Stimulated activated CD4-positive, alpha-beta T cell treated with anti-CD3 and anti-CD28 coated beads, Interleukin-2, amount 100 ng/mL, for 48 hours (primary cell): ENCODE data around the gene LAIR2.

ENCODE experiments used
- DNase-seq, 2 donors: peaks; one replicate each; pipeline ENCODE4 v3.0.0-alpha.2; 2020

LAIR2 gene

GRCh38 chr19:54536956-54537355 lies 34.3 kb downstream of the LAIR2 start:
- DNase-seq, result no peak

- DNase-seq, result no peak
These were observed 39.1 kb downstream of the LAIR2 start for GRCh38 chr19:54541712-54542111.

GRCh38 chr19:54548806-54549205 lies 46.2 kb downstream of the LAIR2 start:
- DNase-seq, result no peak

- DNase-seq, result no peak
These were observed 46.6 kb downstream of the LAIR2 start for GRCh38 chr19:54549224-54549623.

GRCh38 chr19:54551293-54551692 lies 48.7 kb downstream of the LAIR2 start:
- DNase-seq, result no peak

GRCh38 chr19:54551950-54552912 lies 49.6 kb downstream of the LAIR2 start:
- DNase-seq, result no peak

- DNase-seq, result no peak
These were observed 50.3 kb downstream of the LAIR2 start for GRCh38 chr19:54552913-54553310.

GRCh38 chr19:54554006-54554405 lies 51.4 kb downstream of the LAIR2 start:
- no peak for DNase-seq

- no peak for DNase-seq
These were observed 52.3 kb downstream of the LAIR2 start for GRCh38 chr19:54554896-54555295.

GRCh38 chr19:54556194-54556593 lies 53.6 kb downstream of the LAIR2 start:
- DNase-seq, result no peak

GRCh38 chr19:54558339-54558738 lies 55.7 kb downstream of the LAIR2 start:
- no peak for DNase-seq
